NCI-H2081 (cell line): ENCODE measurements around the gene SPATC1L.
"Not testable (repeated sequence)": the region's sequence is repeated elsewhere in the genome, so short reads cannot be mapped to it uniquely, and the experiment has no call there.

Source experiments
- DNase-seq, 2 experiments: peaks; one replicate each; lab custom pipeline; 2025; lab: John Stamatoyannopoulos, UW

Gene SPATC1L

DNA sequence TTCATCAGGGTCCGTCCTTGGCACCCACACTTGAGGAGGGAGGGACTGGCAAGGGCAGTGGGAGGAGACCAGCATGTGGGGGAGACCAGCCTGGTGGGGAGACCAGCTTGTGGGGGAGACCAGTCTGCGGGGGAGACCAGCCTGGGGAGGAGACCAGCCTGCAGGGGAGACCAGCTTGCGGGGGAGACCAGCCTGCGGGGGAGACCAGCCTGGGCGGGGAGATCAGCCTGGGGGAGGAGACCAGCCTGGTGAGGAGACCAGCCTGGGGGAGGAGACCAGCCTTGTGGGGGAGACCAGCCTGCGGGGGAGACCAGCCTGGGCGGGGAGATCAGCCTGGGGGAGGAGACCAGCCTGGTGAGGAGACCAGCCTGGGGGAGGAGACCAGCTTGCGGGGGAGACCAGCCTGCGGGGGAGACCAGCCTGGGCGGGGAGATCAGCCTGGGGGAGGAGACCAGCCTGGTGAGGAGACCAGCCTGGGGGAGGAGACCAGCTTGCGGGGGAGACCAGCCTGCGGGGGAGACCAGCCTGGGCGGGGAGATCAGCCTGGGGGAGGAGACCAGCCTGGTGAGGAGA, 836 bp downstream of the SPATC1L start:
- not testable (repeated sequence) for DNase-seq

DNA sequence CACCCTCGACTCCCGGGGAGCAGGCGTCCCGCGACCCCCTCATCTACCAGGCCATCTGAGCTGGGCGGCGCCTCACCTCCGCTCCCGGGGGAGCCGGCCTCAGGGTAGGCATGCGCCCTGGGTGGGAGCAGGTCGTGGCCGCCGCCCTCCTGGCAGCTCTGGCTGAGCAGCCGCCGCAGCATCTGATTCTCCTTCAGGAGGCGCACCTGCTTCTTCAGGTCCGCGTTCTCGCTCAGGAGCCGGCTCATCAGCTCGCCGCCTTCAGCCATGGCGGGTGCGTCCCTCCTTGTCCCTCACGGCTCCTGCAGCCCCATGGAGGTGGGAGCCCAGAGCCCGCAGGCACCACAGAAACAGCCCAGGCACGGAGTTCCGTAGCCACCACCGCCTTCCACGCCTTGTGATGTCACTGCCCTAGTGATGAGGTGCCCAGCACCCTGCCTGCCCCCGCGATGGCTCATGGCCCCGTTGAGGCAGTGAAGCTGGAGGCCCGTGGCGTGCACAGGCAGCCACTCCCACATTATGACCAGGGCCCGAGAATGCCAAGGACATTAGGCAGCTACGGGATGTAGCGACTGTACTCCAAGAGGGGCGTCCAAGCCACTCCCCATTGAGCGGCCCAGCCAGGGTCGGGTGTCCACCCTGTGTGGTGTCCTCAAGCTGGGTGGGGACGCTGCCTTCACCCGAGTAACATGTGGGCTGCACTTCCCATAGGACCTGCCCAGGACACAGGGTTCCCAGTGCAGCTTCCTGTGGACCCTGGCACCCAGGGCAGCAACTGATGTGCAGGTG, 1.5 kb downstream of the SPATC1L start:
- DNase-seq: no peak

DNA sequence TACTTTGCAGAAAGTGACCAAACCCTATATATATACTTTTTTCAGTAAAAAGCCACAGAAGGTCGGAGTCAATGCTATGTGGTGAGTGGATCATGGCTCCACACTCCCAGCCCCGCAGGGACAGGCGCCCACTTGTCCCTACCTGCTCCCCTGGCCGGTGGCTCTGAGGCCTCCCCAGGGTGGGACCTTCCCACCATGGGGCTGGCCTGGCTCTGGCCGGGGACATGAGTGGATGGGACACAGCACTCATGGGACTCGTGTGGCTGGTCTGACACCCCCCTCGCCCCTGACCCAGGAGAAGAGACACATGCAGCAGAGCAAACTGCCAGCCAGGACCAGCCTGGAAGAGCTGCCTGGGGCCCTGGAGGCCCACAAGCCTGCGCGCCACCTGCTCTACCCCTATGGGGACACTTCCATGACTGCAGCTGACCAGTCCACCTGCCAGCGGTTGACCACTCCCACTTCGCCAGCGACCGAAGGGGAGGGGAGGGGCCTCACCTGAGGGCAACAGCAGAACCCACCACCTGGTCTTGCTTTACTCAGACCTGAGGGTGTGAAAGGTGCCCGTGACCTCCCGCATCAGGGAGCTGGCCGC, 2.2 kb downstream of the SPATC1L start:
- DNase-seq: no peak

DNA sequence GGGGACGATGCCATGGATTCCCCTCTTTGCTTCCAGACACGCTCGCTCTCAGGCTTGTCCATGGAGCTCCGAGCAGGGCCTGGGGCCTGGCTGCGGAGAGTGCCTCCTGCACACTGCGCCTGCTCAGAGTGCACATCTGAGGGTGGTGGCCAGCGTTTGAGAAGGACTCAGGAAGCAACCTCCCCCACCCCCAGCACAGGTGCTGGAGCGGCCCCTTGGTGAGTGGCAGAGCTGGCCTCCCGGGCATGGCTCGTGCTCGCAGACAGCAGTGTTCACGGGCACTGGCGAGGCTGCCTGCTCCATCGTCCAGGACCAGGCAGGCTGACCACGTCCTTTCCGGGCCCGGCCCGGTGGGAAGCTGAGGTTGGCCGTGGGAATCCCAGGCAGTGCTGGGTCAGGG, 2.8 kb downstream of the SPATC1L start:
- DNase-seq: no peak

DNA sequence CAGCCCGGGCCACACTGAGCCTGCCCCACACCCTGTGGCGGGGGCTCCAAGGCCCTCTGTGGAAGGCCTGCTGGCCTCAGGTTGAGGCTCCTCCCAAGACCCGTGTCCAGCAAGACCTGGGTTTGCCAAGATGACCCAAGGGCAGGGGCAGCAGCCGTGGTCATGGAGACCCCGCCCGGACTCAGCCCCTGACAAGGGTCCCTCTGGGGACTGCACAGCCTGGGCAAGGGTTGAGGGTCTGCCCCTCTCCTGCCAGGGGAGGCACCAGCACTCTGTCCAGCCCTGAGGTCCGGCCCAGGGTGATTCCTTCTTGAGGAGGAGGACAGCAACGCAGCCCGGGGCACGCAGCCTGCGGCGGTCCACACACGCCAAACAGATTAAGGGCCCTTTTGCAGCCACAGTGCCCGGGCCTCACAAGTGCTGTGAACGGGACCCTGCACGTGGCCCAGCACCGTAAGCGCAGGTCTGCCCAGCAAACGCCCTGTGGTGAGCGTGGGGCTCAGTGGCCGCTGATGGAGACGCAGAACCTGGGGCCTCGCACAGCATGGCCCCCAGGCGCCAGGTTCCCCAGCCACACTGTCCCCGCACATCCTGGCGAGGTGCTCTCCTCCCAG, 3.4 kb downstream of the SPATC1L start:
- DNase-seq: no peak

DNA sequence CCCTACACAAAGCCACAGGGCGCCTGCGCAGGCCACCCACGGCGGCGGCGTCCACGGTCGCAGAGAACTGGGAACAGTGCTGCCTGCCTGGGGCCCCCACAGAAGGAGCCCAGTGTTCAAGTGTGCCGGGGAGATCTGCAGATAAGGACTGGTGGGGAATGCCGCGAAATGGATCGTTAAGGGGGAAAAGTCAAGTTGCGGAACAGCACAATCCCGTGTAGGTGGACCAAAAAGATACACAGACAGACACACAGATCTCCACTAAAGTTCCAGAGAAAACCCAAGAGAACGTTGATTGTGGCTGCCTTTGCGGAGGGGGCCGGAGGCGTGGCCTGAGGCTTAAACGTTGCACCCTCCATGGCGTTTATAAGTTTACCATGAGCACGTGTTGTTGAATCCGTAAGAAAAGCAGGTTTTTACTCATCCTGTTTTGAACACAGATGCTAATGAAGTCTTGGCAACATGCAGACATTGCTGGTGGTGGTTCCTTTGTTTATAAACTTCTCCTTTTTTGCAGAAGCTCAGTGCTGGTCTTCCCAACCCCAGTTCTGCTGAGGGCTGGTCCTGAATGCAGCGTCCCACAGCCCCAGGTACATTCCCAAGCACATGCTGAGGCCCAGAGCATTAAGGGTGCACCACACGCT, 4.1 kb downstream of the SPATC1L start:
- DNase-seq: no peak

DNA sequence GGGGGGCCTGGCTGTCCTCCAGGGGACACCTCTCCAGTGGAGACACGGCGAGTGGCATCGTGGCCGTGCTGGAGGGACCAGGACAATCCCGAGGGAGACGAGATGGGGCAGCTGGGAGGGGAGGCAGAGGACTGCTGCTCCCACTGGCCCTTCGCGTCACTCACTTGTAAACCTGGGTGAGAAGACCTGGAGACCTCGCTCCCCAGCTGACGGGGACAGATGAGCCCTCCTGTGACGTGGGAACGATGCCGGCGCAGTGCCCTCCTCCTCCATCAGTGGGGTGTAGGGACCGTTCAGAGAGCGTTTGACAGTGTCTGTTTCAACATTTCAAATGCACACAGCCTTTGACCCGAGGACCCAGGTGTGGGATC, 4.6 kb downstream of the SPATC1L start:
- no peak for DNase-seq

DNA sequence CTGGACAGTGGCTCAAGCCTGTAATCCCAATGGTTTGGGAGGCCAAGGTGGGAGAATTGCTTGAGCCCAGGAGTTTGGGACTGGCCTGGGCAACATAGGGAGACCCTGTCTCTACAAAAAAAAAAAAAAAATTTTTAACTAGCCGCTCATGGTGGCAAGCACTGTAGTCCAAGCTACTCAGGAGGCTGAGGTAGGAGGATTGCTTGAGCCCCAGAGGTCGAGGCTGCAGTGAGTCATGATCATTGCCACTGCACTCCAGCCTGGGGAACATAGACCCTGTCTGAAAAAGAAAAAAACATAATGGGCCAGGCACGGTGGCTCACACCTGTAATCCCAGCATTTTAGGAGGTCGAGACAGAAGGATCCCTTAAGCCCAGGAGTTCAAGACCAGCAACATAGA, 5.3 kb downstream of the SPATC1L start:
- no peak for DNase-seq

DNA sequence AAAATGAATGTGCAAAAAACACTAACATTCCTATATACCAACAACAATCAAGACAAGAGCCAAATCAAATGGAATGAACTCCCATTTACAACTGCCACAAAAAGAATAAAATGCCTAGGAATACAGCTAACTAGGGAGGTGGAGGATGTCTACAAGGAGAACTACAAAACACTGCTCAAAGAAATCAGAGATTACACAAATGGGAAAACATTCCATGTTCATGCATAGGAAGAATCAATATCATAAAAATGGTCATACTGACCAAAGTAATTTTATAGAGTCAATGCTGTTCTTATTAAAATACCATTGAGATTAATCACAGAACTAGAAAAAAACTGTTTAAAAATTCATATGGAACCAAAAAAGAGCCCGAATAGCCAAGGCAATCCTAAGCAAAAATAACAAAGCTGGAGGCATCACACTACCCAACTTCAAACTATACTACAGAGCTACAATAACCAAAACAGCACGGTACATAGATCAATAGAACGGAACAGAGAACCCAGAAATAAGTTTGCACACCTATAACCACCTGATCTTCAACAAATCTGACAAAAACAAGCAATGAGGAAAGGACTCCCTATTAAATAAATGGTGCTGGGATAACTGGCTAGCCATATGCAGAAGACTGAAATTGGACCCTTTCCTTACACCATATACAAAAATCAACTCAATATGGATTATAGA, 7.7 kb downstream of the SPATC1L start:
- DNase-seq: not testable (repeated sequence)

DNA sequence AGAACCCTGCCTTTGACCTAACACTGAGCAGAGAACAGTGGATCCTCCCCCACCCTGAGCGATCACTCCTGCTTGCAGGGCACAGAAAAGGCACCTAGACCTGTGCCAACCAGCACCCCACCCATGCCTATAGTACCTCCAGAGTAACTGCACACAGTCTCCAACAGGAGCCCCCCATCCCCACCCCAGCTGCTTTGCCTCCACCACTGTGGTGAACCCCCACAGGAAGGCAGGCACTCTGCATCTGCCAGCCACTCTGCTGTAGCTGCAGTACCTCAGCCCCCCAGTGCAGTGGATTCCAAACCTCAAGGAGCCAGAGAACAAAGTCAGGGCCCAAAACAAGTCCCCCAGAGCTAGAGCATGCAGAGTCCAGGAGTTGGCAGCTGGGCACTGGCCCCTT, 10.7 kb downstream of the SPATC1L start:
- DNase-seq: no peak

DNA sequence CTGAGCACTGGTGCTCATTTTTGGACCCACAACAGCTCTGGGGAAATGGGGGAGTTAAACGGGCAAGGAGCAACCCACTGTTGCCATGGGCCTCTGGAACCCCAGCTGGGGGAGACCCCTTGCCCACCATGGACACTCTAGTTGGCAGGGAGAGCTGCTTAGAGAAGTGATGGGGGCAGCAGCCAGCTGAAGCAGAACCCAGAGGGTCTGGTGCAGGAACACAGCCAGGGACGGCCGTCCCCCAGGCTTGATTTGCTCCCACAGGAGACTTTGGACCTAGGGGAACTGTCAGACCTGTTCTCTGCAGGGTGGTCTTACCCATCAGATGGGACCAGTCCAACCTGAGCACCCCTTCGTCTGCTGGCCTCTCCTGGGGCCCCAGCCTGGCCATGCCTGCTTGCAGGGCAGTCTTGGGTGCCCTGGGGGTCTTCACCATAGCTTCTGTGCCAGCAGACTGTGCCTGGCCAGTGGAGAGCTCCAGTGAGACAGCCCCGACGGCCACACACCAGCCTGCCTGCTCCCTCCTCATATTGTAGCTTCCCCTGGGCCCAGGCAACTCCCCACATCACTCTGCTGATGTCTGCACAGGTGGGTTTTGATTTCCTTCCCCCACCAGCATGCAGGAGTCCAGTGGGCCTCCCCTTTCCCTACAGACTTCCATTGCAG, 11.3 kb downstream of the SPATC1L start:
- DNase-seq: no peak

DNA sequence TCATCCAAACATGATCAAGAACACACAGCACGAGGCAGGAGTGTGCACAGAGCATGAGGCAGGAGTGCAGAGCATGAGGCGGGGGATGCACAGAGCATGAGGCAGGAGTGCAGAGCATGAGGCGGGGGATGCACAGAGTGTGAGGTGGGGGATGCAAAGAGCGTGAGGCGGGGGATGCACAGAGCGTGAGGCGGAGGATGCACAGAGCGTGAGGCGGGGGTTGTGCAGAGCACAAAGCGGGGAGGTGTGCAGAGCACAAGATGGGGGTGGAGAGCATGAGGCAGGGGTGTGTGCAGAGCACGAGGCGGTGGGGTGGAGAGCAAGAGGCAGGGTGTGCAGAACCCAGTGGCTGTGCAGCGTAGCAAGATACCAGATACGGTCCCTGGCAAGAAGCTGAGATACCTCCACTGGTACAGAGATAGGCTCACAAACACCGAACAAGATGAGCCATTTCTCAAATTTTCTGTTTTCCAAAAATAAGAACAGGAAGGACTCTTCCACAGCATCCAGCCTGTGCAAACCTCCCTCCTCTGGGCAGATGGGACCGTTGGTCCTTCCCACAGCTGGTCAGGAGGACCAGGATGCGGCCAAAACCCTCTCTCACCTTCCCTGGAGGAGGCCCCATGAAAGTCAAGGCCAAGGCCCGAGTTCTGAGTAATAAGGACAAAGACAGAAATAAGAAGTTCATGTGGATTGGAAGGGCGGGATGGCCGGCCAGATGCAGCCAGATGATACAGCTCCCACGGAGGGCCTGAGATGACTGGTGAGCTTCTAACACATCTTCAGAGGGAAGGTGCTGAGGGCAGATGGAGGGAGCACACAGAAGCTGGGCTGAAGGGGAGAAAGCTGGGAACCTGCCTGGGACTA, 12.0 kb downstream of the SPATC1L start:
- no peak for DNase-seq

DNA sequence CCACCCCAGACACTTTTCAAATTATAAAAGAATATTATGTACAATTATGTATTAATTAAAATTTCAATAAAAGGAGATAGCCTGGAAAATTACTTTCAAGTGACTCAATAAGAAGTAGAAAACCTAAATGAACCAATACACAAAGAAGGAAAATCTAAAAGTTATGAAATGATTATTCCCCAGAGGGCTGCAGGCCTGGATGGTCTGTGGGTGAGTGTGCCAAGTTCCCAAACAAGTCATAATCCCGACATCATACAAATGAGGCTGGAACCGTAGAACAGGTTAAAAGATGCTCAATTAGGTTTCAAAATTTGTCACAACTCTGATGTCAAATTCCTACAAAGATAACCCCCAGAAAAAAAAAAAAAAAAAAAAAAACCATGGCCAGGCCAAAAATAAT, 12.7 kb downstream of the SPATC1L start:
- DNase-seq: no peak

DNA sequence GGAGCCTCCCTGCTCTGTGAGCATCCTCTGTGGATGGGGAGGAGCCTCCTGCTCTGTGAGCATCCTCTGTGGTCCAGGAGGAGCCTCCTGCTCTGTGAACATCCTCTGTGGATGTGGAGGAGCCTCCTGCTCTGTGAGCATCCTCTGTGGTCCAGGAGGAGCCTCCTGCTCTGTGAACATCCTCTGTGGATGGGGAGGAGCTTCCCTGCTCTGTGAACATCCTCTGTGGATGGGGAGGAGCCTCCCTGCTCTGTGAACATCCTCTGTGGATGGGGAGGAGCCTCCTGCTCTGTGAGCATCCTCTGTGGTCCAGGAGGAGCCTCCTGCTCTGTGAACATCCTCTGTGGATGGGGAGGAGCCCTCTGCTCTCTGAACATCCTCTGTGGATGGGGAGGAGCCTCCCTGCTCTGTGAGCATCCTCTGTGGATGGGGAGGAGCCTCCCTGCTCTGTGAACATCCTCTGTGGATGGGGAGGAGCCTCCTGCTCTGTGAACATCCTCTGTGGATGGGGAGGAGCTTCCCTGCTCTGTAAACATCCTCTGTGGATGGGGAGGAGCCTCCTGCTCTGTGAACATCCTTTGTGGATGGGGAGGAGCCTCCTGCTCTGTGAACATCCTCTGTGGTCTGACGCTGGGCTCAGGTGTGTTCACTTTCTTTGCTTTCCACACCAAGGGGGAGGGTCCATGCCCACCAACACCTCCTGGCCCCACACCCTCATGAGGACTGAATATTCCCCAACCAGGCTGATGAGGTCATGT, 13.6 kb downstream of the SPATC1L start:
- not testable (repeated sequence) for DNase-seq

DNA sequence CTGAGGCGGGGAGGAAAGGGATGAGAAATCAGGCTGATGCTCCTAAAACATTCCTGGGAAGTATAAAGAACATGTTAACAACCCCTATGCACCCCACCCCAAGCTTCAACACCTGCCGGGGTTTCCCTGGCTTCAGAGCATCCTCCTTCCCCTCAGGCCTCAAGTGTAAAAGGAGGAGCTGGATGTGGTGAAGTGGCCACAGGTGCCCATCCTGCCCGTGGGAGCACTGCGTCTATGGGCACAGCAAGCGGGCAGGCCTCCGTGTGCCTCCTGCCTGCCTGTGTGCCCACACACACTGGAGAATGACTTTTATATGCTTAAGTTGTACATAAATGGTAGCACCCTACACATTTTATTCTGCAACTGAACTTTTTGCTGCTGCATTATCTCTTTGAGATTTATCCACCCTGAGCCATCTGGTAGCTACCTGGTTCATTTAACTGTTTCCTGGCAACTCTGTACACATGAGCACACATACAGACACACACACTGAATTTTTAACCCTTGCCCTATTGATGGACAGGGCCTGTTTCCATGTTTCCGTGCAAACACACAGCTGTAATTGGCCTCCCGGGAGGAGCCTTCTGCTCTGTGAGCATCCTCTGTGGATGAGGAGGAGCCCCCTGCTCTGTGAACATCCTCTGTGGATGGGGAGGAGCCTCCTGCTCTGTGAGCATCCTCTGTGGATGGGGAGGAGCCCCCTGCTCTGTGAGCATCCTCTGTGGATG, 15.4 kb downstream of the SPATC1L start:
- DNase-seq: no peak

DNA sequence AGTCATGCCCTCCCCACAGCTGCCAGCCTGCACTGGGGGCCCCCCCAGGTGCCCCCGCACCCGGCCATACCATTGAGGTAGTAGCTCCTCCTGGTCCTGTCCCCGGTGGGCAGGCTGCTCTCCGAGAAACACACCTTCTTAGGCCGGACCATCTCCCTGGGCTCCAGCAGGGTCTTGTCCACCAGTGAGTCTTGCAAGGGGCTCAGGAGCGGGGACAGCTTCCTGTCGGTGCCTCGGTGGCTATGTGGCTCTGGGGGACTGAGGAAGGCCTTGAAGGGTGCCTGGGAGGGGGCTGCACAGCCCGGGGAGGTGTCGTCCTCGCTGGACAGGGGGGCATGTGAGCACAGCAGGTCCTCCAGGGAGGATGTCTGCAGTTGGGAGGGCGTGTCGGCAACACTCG, 16.0 kb downstream of the SPATC1L start:
- DNase-seq: no peak

DNA sequence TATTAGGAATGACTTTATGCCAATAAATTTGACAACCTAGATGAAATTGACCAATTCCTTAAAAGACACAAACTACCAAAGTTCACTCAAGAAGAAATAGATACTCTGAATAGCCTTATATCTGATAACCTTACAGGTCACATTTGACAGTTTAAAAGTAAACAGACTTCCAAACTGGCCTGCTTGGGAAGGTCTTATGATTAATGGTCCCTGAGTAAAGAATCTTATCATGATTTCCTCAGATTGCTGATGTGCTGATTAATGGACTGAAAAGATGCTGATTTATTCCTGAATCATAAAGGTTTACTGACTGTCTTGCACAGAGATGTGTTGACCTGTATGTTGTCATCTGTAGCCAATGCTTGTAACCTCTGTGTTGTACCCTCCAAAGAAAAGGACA, 19.2 kb downstream of the SPATC1L start:
- no peak for DNase-seq

DNA sequence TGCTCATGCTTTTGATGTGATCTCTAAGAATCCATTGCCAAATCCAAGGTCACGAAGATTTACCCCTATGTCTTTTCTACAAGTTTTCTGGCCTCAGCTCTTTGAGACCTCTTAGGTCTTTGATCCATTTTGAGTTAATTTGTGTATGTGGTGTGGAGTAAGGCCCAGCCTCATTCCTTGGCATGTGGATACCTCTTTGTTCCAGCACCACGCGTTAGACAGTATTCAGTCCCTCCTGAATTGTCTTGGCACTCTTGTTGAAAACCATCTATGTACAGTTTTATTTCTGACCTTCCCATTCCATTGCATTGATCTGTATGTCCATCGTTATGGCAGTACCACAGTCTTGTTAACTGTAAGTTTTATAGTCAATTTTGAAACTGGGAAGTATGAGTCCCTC, 20.9 kb downstream of the SPATC1L start:
- DNase-seq: no peak
